ENCODE data around the gene MAML3.

MAML3 gene

GRCh38 chr4:139696491-139696890, 457.5 kb downstream of the MAML3 start:
- Mint-ChIP-seq H3K27me3 (peaks cover 0 to 2% of the 10 kb centered on the region in 2 donors), H3K36me3 (ENCODE audit: insufficient read depth) (no peaks in the 10 kb centered on the region), H3K4me1 (ENCODE audit: low read depth in 2 of 2) (peaks cover 0 to 3% of the 10 kb centered on the region in 2 donors), H3K9me3 (no peaks in the 10 kb centered on the region), H3K27ac (no peak overlapping the region), H3K4me3 (no peak overlapping the region)
- DNase-seq, result no peak
- no peak for ATAC-seq (replicated peaks)

- H3K36me3 Mint-ChIP-seq (ENCODE audit: insufficient read depth), result no peaks in the 10 kb centered on the region
- H3K9me3 Mint-ChIP-seq, result no peaks in the 10 kb centered on the region
- ATAC-seq (replicated peaks), result no peak
- no peak overlapping the region for H3K27ac Mint-ChIP-seq
- H3K4me3 Mint-ChIP-seq, result no peak overlapping the region
- peaks cover 0 to 3% of the 10 kb centered on the region in 2 donors for H3K4me1 Mint-ChIP-seq (ENCODE audit: low read depth in 2 of 2)
- no peak for DNase-seq
- H3K27me3 Mint-ChIP-seq, result peaks cover 0 to 9% of the 10 kb centered on the region in 2 donors
These were observed 459.4 kb downstream of the MAML3 start for GRCh38 chr4:139694522-139695107.

- Mint-ChIP-seq H3K4me3 (no peak overlapping the region), H3K27ac (no peak overlapping the region), H3K4me1 (ENCODE audit: low read depth in 2 of 2) (no peaks in the 10 kb centered on the region), H3K9me3 (no peaks in the 10 kb centered on the region), H3K36me3 (ENCODE audit: insufficient read depth) (no peaks in the 10 kb centered on the region), H3K27me3 (peaks cover 0 to 9% of the 10 kb centered on the region in 2 donors)
- DNase-seq, result no peak
- ATAC-seq (replicated peaks), result no peak
These were observed 461.5 kb downstream of the MAML3 start for GRCh38 chr4:139692309-139693012.

- Mint-ChIP-seq H3K4me1 (ENCODE audit: low read depth in 2 of 2) (no peaks in the 10 kb centered on the region), H3K36me3 (ENCODE audit: insufficient read depth) (no peaks in the 10 kb centered on the region), H3K4me3 (no peak overlapping the region), H3K9me3 (no peaks in the 10 kb centered on the region), H3K27me3 (peaks cover 0 to 9% of the 10 kb centered on the region in 2 donors), H3K27ac (no peak overlapping the region)
- DNase-seq, result no peak
- ATAC-seq (replicated peaks), result no peak
These were observed 463.6 kb downstream of the MAML3 start for GRCh38 chr4:139690419-139690818.

GRCh38 chr4:139689093-139689722, 464.8 kb downstream of the MAML3 start:
- DNase-seq (no peak), ATAC-seq (replicated peaks) (no peak)
- no peak overlapping the region for H3K4me3 Mint-ChIP-seq
- no peaks in the 10 kb centered on the region for H3K36me3 Mint-ChIP-seq (ENCODE audit: insufficient read depth)
- no peaks in the 10 kb centered on the region for H3K9me3 Mint-ChIP-seq
- H3K27me3 Mint-ChIP-seq, result peaks cover 0 to 9% of the 10 kb centered on the region in 2 donors
- H3K27ac Mint-ChIP-seq, result no peak overlapping the region
- H3K4me1 Mint-ChIP-seq (ENCODE audit: low read depth in 2 of 2), result no peaks in the 10 kb centered on the region

- no peak overlapping the region for H3K4me3 Mint-ChIP-seq
- no peaks in the 10 kb centered on the region for H3K9me3 Mint-ChIP-seq
- no peaks in the 10 kb centered on the region for H3K36me3 Mint-ChIP-seq (ENCODE audit: insufficient read depth)
- DNase-seq (no peak), ATAC-seq (replicated peaks) (no peak)
- no peak overlapping the region for H3K27ac Mint-ChIP-seq
- H3K4me1 Mint-ChIP-seq (ENCODE audit: low read depth in 2 of 2), result peaks cover 0 to 1% of the 10 kb centered on the region in 2 donors
- peaks cover 0 to 9% of the 10 kb centered on the region in 2 donors for H3K27me3 Mint-ChIP-seq
These were observed 467.0 kb downstream of the MAML3 start for GRCh38 chr4:139686988-139687387.

GRCh38 chr4:139686130-139686529, 467.9 kb downstream of the MAML3 start:
- Mint-ChIP-seq H3K4me3 (no peak overlapping the region), H3K27ac (no peak overlapping the region), H3K27me3 (peaks cover 0 to 4% of the 10 kb centered on the region in 2 donors), H3K9me3 (no peaks in the 10 kb centered on the region), H3K36me3 (ENCODE audit: insufficient read depth) (no peaks in the 10 kb centered on the region), H3K4me1 (ENCODE audit: low read depth in 2 of 2) (peaks cover 0 to 1% of the 10 kb centered on the region in 2 donors)
- DNase-seq, result no peak
- no peak for ATAC-seq (replicated peaks)

- Mint-ChIP-seq H3K9me3 (no peaks in the 10 kb centered on the region), H3K27ac (no peak overlapping the region), H3K36me3 (ENCODE audit: insufficient read depth) (no peaks in the 10 kb centered on the region), H3K27me3 (no peaks in the 10 kb centered on the region), H3K4me3 (no peak overlapping the region), H3K4me1 (ENCODE audit: low read depth in 2 of 2) (peaks cover 0 to 1% of the 10 kb centered on the region in 2 donors)
- ATAC-seq (replicated peaks), result no peak
- no peak for DNase-seq
These were observed 468.8 kb downstream of the MAML3 start for GRCh38 chr4:139685180-139685579.

- no peaks in the 10 kb centered on the region for H3K27me3 Mint-ChIP-seq
- no peak overlapping the region for H3K4me3 Mint-ChIP-seq
- H3K27ac Mint-ChIP-seq, result no peak overlapping the region
- H3K36me3 Mint-ChIP-seq (ENCODE audit: insufficient read depth), result no peaks in the 10 kb centered on the region
- no peak for DNase-seq
- ATAC-seq (replicated peaks), result no peak
- no peaks in the 10 kb centered on the region for H3K9me3 Mint-ChIP-seq
- H3K4me1 Mint-ChIP-seq (ENCODE audit: low read depth in 2 of 2), result peaks cover 0 to 1% of the 10 kb centered on the region in 2 donors
These were observed 469.6 kb downstream of the MAML3 start for GRCh38 chr4:139684351-139684750.

- Mint-ChIP-seq H3K9me3 (no peaks in the 10 kb centered on the region), H3K36me3 (ENCODE audit: insufficient read depth) (no peaks in the 10 kb centered on the region), H3K4me1 (ENCODE audit: low read depth in 2 of 2) (peaks cover 0 to 1% of the 10 kb centered on the region in 2 donors), H3K27me3 (no peaks in the 10 kb centered on the region), H3K27ac (no peak overlapping the region), H3K4me3 (no peak overlapping the region)
- DNase-seq (no peak), ATAC-seq (replicated peaks) (no peak)
These were observed 471.2 kb downstream of the MAML3 start for GRCh38 chr4:139682741-139683151.

GRCh38 chr4:139682309-139682708, 471.7 kb downstream of the MAML3 start:
- Mint-ChIP-seq H3K9me3 (no peaks in the 10 kb centered on the region), H3K27me3 (no peaks in the 10 kb centered on the region), H3K27ac (no peak overlapping the region), H3K4me1 (ENCODE audit: low read depth in 2 of 2) (peaks cover 0 to 1% of the 10 kb centered on the region in 2 donors), H3K4me3 (no peak overlapping the region), H3K36me3 (ENCODE audit: insufficient read depth) (no peaks in the 10 kb centered on the region)
- ATAC-seq (replicated peaks) (no peak), DNase-seq (no peak)

- DNase-seq (no peak), ATAC-seq (replicated peaks) (no peak)
- H3K27ac Mint-ChIP-seq, result no peak overlapping the region
- peaks cover 3% of the 10 kb centered on the region for H3K36me3 Mint-ChIP-seq (ENCODE audit: insufficient read depth)
- no peaks in the 10 kb centered on the region for H3K27me3 Mint-ChIP-seq
- no peaks in the 10 kb centered on the region for H3K4me1 Mint-ChIP-seq (ENCODE audit: low read depth in 2 of 2)
- no peaks in the 10 kb centered on the region for H3K9me3 Mint-ChIP-seq
- no peak overlapping the region for H3K4me3 Mint-ChIP-seq
These were observed 476.9 kb downstream of the MAML3 start for GRCh38 chr4:139676913-139677585.

GRCh38 chr4:139676365-139676764, 477.6 kb downstream of the MAML3 start:
- Mint-ChIP-seq H3K4me3 (no peak overlapping the region), H3K27ac (no peak overlapping the region), H3K4me1 (ENCODE audit: low read depth in 2 of 2) (no peaks in the 10 kb centered on the region), H3K9me3 (no peaks in the 10 kb centered on the region), H3K36me3 (ENCODE audit: insufficient read depth) (peaks cover 3% of the 10 kb centered on the region), H3K27me3 (no peaks in the 10 kb centered on the region)
- ATAC-seq (replicated peaks), result no peak
- no peak for DNase-seq
